HCT116 (cell line): ENCODE data around the gene CACNB2.

Experiments used
- CBX3 ChIP-seq: IDR thresholded peaks from 2 replicates; pipeline ENCODE4 v1.6.1; 2012; ENCODE audit warnings: low read depth
- EZH2phosphoT487 ChIP-seq: fragments of 200-600 bp; IDR thresholded peaks from 2 replicates; pipeline ENCODE4 v1.6.1; 2018; ENCODE audit warnings: antibody characterized with exemption, borderline replicate concordance
- POLR2AphosphoS5 ChIP-seq: IDR thresholded peaks from 2 replicates; pipeline ENCODE4 v1.6.1; 2011; ENCODE audit warnings: mild to moderate bottlenecking, low read depth, low read length, moderate library complexity
- TCF7L2 ChIP-seq: IDR thresholded peaks from 2 replicates; pipeline ENCODE4 v1.7.0; 2011; ENCODE audit warnings: borderline replicate concordance, inconsistent platforms; ENCODE audit not compliant: insufficient read depth, insufficient read length; ENCODE audit errors: extremely low read depth
- TF ChIP-seq, protein P1 (sequence below): IDR thresholded peaks from 2 replicates; pipeline ENCODE4 v1.6.1; 2012
- TF ChIP-seq, protein P2 (sequence below), 3 experiments: fragments of 200-600 bp in 1 of 3; sonication (generic) in 1 of 3; IDR thresholded peaks in 2 of 3; conservative IDR thresholded peaks in 1 of 3; 2 replicates each; pipeline ENCODE4 v1.5.1; 2012 to 2017; ENCODE audit warnings: low read depth in 2 of 3, low read length in 2 of 3, antibody characterized with exemption in 1 of 3, borderline replicate concordance in 1 of 3, control low read depth in 1 of 3, mild to moderate bottlenecking in 1 of 3, mixed read lengths in 1 of 3, mixed run types in 1 of 3, moderate library complexity in 1 of 3; ENCODE audit not compliant: insufficient read depth in 1 of 3
- TF ChIP-seq, protein P3 (sequence below): IDR thresholded peaks from 2 replicates; pipeline ENCODE4 v1.6.1; 2012

DNA sequence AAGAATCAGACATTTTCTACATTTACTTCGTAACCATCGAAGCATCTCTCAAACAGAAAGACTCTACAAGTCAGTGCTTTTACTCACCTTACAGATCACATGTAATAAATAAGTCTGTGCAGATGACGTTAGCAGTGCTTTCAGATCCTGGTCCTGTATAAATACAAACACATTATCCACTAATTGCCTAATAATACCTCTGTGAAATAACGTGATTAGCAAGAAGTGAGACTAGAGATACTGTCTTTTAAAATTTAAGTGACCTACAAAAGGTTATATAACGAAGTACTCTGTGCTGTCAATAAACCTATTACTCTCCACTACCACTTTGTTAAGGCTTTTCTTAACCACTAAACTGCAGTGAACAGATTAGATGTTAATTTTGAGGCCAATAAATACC lies 264.3 kb downstream of the CACNB2 start:
- TF ChIP-seq EZH2phosphoT487: no peak
- TF ChIP-seq, protein P1, sequence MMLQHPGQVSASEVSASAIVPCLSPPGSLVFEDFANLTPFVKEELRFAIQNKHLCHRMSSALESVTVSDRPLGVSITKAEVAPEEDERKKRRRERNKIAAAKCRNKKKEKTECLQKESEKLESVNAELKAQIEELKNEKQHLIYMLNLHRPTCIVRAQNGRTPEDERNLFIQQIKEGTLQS: no peak
- TF ChIP-seq, protein P2, sequence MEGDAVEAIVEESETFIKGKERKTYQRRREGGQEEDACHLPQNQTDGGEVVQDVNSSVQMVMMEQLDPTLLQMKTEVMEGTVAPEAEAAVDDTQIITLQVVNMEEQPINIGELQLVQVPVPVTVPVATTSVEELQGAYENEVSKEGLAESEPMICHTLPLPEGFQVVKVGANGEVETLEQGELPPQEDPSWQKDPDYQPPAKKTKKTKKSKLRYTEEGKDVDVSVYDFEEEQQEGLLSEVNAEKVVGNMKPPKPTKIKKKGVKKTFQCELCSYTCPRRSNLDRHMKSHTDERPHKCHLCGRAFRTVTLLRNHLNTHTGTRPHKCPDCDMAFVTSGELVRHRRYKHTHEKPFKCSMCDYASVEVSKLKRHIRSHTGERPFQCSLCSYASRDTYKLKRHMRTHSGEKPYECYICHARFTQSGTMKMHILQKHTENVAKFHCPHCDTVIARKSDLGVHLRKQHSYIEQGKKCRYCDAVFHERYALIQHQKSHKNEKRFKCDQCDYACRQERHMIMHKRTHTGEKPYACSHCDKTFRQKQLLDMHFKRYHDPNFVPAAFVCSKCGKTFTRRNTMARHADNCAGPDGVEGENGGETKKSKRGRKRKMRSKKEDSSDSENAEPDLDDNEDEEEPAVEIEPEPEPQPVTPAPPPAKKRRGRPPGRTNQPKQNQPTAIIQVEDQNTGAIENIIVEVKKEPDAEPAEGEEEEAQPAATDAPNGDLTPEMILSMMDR (IDR thresholded peaks at IDR 0.05 in 2 of 3, conservative IDR thresholded peaks at IDR 0.05 in 1 of 3; ENCODE audit: borderline replicate concordance in 1 of 3, insufficient read depth in 1 of 3, low read depth in 2 of 3, low read length in 2 of 3): no peak
- TF ChIP-seq CBX3: no peak
- TF ChIP-seq POLR2AphosphoS5: no peak
- TF ChIP-seq, protein P3, sequence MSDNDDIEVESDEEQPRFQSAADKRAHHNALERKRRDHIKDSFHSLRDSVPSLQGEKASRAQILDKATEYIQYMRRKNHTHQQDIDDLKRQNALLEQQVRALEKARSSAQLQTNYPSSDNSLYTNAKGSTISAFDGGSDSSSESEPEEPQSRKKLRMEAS: no peak
- no peak for TF ChIP-seq TCF7L2
